ENCODE data around the gene HDAC1.

Gene HDAC1

DNA sequence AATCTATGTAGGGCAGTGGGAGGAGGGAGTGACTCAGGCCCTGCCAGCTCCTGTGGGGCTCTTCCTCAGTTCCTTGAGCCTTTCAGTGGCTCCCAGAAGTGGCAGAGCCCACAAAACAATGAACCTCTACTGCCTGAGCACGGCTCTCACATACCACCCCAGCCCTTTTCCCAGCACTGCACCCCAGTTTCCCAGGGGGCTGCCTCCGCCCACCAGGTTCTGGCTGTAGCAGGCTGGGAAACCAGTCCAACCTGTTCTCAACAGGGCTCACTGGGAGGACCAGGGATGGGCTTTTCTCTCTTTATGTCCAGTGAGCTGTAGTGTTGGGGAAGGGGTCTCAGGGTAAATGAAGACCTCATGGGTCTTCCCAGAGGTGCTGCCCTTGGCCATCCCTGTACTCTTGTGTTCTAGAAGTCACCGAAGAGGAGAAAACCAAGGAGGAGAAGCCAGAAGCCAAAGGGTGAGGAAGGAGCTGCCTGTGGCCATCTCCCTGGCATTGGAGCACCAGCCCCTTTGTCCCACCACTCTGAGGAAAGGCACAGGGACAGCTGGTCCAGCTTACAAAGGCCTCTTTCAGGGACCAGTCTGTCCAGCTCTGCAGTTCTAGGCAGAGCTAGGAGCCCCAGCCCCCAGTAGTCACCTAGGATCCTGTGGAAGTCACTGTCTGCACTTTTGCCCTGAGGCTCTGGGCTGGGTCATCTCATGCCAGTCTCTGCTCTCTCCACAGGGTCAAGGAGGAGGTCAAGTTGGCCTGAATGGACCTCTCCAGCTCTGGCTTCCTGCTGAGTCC lies 40.6 kb downstream of the HDAC1 start:
- TF ChIP-seq, protein P1, sequence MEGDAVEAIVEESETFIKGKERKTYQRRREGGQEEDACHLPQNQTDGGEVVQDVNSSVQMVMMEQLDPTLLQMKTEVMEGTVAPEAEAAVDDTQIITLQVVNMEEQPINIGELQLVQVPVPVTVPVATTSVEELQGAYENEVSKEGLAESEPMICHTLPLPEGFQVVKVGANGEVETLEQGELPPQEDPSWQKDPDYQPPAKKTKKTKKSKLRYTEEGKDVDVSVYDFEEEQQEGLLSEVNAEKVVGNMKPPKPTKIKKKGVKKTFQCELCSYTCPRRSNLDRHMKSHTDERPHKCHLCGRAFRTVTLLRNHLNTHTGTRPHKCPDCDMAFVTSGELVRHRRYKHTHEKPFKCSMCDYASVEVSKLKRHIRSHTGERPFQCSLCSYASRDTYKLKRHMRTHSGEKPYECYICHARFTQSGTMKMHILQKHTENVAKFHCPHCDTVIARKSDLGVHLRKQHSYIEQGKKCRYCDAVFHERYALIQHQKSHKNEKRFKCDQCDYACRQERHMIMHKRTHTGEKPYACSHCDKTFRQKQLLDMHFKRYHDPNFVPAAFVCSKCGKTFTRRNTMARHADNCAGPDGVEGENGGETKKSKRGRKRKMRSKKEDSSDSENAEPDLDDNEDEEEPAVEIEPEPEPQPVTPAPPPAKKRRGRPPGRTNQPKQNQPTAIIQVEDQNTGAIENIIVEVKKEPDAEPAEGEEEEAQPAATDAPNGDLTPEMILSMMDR (IDR thresholded peaks at IDR 0.05; ENCODE audit: borderline replicate concordance, insufficient read depth, low read depth, low read length) = no peak
- no peak overlapping the region for H3K4me3 ChIP-seq (ENCODE audit: low read depth, low read length)

GRCh38 chr1:32333251-32333963 lies 41.5 kb downstream of the HDAC1 start:
- H3K4me3 ChIP-seq (ENCODE audit: low read depth, low read length) = peak overlapping the region; percentile 89
- TF ChIP-seq, protein P1 (IDR thresholded peaks at IDR 0.05; ENCODE audit: borderline replicate concordance, insufficient read depth, low read depth, low read length) = no peak

DNA sequence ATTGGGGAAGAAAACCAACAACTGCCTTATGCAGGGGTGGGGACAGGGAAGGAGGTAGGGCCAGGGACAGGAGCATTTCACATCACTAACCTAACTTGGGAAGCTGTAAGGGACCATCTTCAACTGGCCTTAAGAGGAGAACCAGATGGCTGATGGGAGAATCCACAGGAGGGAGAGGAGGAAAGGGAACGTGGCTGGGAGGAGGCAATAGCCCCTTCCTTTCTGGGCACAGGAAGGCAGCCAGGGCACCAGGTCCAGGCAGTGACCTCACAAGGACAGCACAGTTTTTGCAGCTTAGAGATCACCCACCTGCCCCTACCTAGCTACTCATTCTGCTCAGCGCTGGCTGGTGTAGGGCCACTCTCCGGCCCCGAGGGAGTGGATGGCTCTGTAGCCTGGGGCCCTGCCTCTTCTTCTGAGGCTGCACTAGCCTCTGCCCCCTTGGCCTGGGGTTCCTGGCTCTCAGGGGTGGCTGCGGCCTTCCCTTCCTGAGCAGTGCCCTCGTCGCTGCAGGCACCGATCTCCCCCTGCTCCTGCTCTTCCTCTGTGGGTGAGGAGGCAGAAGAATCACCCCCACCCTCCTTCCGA lies 42.5 kb downstream of the HDAC1 start:
- peak overlapping the region; percentile 89 for H3K4me3 ChIP-seq (ENCODE audit: low read depth, low read length)
- TF ChIP-seq, protein P1 (IDR thresholded peaks at IDR 0.05; ENCODE audit: borderline replicate concordance, insufficient read depth, low read depth, low read length) = no peak

GRCh38 chr1:32334864-32335534 lies 43.1 kb downstream of the HDAC1 start:
- peak overlapping the region; percentile 89 for H3K4me3 ChIP-seq (ENCODE audit: low read depth, low read length)
- TF ChIP-seq, protein P1 (IDR thresholded peaks at IDR 0.05; ENCODE audit: borderline replicate concordance, insufficient read depth, low read depth, low read length) = peak; percentile 90

DNA sequence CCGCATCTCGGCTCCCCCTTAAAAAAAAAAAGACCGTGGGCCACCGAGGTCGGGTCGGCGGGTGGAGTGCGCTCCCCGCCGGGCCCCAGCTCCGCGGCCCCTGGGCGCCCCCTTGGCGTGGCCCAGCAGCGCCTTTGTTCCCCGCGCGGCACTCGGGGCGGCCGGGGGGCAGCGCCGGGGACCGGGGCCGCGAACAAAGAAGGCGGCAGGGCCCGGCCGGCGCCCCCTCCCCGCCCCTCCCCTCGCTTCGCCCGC lies 43.6 kb downstream of the HDAC1 start:
- TF ChIP-seq, protein P1 (IDR thresholded peaks at IDR 0.05; ENCODE audit: borderline replicate concordance, insufficient read depth, low read depth, low read length) = no peak
- H3K4me3 ChIP-seq (ENCODE audit: low read depth, low read length) = peak overlapping the region; percentile 89

- TF ChIP-seq, protein P1 (IDR thresholded peaks at IDR 0.05; ENCODE audit: borderline replicate concordance, insufficient read depth, low read depth, low read length) = no peak
- peak within 1 kb of the TSS; percentile 89 for H3K4me3 ChIP-seq (ENCODE audit: low read depth, low read length)
These were observed 44.1 kb downstream of the HDAC1 start, which contains the start of gene MARCKSL1 for GRCh38 chr1:32335790-32336590. Gene MARCKSL1, minus strand, starts transcription at chr1:32336233. Its CDS starts 200 bp downstream, at chr1:32336033.
